ENCODE data around the gene OR51T1.
"Not testable (repeated sequence)": the region's sequence is repeated elsewhere in the genome, so short reads cannot be mapped to it uniquely, and the experiment has no call there.

Gene OR51T1, protein sequence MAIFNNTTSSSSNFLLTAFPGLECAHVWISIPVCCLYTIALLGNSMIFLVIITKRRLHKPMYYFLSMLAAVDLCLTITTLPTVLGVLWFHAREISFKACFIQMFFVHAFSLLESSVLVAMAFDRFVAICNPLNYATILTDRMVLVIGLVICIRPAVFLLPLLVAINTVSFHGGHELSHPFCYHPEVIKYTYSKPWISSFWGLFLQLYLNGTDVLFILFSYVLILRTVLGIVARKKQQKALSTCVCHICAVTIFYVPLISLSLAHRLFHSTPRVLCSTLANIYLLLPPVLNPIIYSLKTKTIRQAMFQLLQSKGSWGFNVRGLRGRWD

DNA sequence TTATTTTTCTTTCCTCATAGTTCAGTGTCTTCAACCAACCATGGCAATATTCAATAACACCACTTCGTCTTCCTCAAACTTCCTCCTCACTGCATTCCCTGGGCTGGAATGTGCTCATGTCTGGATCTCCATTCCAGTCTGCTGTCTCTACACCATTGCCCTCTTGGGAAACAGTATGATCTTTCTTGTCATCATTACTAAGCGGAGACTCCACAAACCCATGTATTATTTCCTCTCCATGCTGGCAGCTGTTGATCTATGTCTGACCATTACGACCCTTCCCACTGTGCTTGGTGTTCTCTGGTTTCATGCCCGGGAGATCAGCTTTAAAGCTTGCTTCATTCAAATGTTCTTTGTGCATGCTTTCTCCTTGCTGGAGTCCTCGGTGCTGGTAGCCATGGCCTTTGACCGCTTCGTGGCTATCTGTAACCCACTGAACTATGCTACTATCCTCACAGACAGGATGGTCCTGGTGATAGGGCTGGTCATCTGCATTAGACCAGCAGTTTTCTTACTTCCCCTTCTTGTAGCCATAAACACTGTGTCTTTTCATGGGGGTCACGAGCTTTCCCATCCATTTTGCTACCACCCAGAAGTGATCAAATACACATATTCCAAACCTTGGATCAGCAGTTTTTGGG, at the start of gene OR51T1:
Gene OR51T1, plus strand, starts transcription at position 41 of the 641 bp plus-strand sequence. Its CDS starts 0 bp downstream, at position 41.
- DNase-seq (ENCODE audit: low spot score) = no peak

DNA sequence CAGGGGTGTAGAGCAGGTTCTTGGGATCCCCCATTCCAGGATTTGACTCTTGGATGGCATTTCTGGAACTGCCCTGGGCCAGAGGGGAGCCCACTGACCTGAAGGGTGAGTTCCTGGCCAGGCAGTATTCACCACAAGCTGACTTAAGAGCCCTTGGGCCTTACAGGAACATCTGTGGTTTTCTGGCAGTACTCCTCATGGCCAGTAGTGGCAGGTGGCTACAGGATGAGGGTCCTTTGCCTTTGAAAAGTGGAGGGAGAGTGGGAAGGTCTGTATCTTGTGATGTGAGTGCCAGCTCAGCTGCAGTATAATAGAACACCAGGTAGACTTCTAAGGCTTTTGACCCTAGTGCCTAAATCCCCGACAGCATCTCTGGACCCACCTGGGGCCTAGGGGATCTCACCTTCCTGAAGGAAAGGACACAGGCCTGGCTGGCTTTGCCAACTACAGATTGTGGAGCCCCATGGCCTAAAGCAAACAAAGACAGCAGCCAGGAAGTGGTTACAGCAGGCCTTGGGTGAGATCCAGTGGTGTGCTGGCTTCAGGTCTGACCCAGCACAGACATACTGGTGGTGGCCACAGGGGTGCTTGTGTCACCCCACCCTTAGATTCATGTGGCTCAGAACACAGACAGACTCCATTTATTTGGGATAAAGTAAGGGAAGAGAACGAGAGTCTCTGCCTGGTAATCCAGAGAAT, 41.7 kb upstream of the OR51T1 start:
- no peak for DNase-seq (ENCODE audit: low spot score)

DNA sequence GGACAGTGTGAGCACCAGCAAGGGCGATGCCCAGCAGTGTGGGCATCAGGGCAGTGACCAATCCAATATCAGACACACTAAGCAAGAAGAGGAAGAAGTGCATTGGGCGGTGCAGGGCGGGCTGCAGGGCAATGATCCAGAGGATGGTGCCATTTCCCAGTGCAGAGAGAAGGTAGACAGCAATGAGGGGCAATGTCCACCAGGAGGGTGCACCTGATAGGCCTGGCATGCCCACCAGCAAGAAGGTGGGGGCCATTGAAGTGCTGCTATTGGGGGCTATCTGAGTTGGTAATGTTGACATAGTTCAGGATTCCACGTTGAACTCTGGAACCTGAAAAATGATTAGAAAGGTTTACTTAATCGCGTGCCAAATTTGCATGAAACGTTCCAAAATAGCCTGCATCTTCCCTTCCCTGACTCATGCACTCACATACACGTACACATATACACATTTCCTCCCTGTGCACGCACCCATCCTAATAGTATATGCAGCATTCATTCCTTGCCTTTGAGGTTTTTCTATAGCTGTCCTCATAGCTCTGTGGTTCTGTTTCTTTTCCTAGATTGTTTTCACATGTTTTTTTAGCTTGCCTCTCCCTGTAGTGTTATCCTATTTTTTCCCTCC, 32.7 kb upstream of the OR51T1 start, which contains the start of gene OR51S1:
Gene OR51S1, minus strand, starts transcription at position 301 of the 625 bp plus-strand sequence. Its CDS starts 0 bp downstream, at position 301.
- DNase-seq (ENCODE audit: low spot score) = no peak

DNA sequence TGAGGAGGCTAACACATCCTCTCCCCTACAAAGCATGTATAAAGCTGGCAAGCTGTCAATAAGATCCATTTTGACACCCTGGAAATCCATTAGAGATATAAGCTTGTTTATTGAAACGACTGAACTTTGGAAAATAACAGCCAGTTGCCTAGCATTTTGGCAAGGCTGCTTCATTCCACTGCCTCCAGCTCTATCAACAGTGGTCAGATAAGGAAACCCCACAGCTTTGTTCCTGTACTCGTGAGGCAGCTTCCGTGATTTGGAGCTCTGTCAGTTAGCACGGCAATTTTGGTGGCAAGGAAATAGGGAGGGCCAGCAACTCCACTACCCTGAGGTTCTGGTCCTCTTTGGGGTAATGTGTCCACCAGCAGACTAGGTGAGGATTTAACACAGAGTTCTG, 30.7 kb upstream of the OR51T1 start:
- DNase-seq (ENCODE audit: low spot score) = no peak

DNA sequence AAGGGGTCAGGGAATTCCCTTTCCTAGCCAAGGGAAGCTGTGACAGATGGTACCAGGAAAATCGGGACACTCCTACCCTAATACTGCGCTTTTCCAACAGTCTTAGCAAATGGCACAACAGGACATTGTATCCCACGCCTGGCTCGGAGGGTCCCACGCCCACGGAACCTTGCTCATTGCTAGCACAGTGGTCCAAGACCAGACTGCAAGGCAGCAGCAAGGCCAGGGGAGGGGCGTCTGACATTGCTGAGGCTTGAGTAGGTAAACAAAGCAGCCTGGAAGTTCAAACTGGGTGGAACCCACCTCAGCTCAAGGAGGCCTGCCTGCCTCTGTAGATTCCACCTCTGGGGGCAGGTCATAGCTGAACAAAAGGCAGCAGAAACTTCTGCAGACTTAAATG, 27.4 kb upstream of the OR51T1 start:
- not testable (repeated sequence) for DNase-seq (ENCODE audit: low spot score)

DNA sequence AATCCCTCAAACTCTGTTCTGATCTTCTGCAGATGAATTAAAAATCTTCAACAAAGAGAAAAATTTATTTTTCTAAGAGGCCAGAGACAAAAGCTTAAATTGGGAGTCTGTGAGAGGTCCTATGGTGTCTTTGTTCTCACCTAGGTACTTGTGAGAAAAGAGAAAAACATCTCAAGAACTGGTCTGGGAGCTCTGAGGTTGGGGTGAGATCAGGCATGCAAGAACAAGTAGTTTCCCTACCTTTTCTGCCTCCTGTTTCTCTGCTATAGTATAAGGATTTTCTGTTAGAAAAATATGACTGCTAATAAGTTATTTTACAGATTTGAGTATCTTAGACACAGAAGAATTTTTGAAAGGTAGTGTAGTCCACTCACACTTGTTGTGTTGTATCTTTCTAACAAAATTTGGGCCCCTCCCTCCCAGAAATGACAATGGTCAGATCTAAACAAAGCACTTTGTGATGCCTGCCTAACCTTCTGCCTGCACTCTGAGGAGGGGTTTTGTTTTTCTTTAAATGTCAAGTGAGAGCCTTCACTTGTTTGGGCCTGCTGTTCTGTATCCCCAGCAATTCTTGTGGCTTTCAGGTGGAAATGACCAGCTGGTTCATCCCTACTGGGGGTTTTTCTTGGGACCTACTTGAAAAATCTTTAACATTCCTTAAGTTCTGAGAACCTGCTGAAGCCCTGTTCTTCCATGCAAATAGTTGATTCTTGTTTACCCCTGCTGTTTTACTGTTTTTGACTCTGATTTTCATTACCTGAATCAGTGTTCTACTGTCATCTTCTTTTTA, 19.1 kb upstream of the OR51T1 start:
- no peak for DNase-seq (ENCODE audit: low spot score)

DNA sequence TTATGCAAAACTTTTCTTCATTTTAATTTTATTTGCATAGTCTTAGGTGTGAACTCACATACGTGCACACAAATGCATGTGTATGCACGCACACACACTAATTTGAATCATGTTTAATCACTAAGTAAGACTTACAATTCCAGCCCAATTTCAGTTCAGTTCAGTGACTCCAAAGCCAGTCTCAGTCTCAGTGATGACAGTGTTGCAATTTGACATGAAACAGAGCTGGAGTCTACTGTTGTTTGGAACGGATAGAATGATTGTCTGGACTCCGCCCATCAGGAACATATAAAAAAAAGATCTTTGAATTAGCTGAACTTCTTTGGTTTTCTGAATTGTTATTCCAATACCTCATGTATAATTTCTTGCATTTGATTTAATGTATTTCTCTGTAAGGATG, 17.8 kb upstream of the OR51T1 start:
- no peak for DNase-seq (ENCODE audit: low spot score)

DNA sequence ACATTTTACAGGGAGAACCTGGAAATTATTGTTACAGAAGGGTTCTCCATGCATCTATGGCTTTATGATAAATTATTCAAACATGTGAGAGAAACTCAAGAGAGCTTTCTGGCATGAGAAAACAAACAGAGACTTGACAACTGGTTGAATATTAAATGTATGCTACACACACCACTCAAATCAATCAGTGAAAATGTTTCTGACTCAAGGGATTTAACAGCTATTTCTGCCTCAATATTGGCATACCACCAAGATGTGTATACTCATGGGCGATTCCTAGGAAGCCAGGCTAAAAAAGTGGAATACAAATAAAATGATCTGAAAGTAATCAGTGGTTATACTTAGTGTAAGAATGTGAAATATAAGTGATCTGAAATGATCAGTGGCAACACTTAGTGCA, 15.8 kb upstream of the OR51T1 start:
- no peak for DNase-seq (ENCODE audit: low spot score)

DNA sequence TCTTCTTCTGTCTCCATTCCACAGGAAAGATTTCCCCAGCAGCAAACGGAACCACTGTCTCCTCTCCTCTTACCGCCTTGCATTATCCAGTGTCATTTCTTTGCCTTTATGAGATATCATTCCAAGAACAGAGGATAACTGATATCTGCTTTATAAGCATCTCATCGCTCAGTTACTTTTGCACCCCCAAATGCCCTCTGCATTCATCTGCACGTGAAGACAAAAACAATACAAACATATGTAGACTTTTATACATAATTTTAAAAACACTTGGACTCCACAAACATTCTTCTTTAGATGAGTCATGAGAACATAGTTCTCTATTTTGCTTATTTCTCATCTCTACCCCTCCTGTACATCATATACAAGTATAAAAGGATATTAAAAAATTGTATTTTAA, 512 bp upstream of the OR51T1 start:
- no peak for DNase-seq (ENCODE audit: low spot score)

DNA sequence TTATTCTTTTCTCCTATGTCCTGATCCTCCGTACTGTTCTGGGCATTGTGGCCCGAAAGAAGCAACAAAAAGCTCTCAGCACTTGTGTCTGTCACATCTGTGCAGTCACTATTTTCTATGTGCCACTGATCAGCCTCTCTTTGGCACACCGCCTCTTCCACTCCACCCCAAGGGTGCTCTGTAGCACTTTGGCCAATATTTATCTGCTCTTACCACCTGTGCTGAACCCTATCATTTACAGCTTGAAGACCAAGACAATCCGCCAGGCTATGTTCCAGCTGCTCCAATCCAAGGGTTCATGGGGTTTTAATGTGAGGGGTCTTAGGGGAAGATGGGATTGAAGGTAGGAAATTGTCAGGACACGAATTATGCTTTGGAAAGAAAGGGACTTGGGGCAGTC, 843 bp downstream of the OR51T1 start:
- no peak for DNase-seq (ENCODE audit: low spot score)

DNA sequence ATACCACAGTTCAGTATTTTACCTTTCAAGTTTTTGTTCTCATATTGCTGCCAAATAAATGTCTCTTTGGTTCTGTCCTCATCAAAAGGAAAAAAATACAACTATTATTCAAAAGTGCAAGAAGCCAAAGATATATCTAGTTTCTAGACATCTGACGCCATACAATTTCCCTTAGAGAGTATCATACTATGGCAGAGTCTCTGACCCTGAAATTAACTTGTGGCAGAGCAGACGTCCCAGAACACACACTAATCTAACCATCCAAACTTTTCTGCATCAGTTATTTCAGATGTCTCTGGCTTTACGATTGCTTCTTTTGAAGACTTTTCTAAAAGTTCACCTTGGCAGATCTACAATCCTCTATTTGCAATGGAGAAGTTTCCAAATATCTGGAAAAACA, 2.7 kb downstream of the OR51T1 start:
- no peak for DNase-seq (ENCODE audit: low spot score)

DNA sequence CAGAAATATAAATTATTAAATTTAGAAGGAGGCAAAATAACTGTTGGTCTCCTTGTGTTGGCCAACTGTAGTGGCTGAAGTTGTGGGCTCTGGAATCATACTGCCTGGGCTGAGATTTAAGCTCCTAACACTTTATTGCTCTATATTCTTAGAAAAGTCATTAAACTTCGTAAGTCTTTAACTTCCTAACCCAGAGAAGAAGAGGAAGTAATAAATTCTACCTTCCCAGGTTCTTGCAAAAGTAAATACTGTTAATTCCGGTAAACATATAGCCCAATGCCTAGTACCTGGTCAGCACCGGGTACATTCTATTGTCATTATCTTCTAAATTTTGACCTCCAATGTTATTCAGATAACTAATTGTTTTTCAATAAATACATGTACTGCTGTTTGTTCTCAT, 4.5 kb downstream of the OR51T1 start:
- no peak for DNase-seq (ENCODE audit: low spot score)

DNA sequence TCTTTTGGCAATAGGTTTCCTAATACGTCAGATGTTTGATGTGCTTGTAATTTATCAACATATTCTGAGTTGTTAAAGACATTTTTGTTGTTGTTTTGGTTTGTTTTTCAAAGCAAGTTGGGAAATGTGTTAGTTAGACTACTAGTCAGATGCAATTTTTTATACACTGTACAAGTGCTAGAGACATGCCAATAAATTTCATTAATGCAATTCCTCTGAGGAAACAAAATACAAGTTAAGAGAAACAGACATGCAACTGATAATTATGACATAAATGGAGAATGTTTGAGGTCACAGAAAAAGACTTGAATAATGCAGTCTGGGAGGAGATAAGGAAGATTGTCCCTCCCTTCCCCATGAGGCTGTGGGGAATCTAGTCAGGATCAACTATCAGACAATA, 5.9 kb downstream of the OR51T1 start:
- no peak for DNase-seq (ENCODE audit: low spot score)

DNA sequence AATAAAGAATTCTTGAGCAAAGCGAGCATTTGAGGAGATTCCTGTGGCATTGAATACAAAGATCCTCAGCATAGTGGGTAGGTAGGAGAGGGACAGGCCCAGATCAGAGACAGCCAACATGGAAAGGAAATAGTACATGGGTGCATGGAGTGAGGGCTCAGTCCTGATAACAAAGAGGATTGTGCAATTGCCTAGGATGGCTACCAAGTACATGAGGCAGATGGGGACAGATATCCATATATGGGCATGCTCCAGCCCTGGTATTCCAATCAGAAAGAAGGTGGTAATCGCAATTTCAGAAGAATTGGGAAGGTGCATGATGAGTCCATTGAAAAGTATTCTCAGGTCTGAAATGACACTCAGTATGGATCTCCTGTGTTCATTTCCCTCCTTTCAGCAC, 8.6 kb downstream of the OR51T1 start:
- no peak for DNase-seq (ENCODE audit: low spot score)

DNA sequence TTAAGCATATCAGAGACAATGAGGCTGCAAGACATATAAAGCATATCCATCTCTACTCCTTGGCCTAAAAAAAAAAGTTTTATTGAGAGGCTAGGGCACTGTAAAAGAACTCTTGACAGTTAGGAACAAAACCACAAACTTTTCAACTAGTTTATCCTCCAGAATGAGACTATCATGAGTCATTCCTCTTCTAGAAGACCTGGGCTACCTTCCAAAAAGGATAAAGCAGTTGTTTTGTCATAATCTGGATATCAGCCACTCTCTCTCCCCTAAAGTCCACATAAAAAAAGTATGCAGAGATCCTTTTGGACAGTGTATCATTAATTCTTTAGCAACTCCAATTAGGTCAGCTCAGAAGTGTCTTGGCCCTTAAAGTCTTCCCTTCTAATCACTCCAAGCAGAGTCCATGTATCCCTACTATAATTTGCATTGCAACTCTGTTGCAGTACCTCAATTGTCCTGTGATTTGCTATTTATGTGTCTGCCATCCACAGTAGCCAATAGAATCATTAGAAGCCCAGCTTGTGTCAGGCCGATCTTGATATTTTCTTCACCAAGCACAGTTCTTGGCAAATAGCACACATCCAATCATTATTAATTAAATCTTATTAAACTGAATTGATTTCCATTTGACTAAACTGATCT, 10.4 kb downstream of the OR51T1 start:
- DNase-seq (ENCODE audit: low spot score) = no peak

DNA sequence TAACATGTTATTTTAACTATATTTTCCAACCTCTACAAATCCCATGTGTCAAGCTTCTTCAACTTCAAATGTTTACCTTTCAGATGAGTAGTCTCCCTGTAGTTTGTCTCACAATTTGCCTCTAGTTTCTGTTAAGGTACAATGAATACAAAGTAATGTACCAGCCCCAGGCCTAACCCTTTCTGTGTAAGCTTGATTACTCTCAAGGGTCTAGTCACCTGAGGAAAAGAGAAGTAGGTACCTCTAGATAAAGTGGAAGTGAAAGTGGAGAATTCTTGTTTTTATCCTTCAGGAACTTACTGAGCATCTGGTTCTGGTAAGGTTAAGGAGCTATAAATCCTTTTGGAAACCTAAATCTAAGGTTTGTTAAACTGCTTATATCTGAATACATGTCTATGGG, 21.8 kb downstream of the OR51T1 start, which contains the start of gene OR51A7:
Gene OR51A7, plus strand, starts transcription at position 300 of the 400 bp plus-strand sequence. CDS start 3,587 bp downstream, outside the sequence.
- DNase-seq (ENCODE audit: low spot score) = no peak

DNA sequence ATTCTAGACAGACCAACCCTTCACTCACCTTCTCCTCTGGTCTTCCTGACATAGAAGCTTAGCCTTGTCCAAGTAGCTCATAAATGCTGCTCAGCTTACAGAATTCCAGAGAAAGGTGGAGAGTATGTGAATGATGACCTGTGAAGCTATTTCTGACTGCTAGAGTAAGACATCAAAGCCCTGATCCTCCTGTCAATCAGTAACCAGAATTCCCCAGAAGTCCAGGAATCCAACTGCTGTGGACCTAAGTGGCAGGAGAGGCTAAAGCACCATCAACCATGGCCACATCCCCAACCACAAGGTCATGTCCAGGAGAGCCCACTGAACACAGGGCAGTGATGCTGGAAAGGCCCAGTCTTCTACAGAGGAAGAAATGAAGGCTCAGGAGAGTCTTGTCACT, 34.9 kb downstream of the OR51T1 start:
- no peak for DNase-seq (ENCODE audit: low spot score)

DNA sequence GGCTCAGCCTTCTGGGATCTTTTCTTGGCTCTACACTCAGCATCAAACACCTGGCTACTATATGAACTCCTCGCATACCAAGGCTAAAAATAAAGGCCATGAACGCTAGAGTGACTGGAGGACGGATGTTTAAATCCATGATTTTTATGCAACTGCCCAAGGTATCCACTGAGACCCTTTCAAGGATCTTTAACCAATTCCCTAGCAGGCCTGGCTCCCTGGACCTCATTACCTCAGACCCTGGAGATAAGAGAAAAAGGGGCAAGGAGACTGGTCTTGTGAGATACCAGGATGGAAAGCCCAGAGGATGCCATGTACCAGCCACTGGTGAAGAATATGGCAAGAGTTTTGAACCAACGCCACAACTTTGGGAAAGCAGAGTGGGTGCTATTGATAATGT, 37.5 kb downstream of the OR51T1 start, which contains the start of gene OR51G2:
Gene OR51G2, minus strand, starts transcription at position 101 of the 400 bp plus-strand sequence. CDS start 3,687 bp downstream, outside the sequence.
- no peak for DNase-seq (ENCODE audit: low spot score)

DNA sequence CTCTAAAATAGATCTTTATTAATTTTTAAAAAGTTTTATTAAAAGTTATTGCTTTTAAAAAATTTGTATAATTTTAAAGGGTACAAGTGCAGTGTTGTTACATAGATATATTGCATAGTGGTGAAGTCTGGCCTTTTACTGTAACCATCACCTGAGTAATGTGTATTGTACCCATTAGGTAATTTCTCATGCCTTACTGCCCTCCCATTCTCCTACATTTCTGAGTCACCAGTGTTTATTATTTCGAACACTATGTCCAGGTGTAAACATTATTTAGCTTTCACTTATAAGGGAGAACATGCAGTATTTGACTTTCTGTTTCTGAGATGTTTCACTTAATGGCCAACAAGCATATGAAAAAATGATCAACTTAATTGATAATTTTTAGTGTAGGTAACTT, 40.1 kb downstream of the OR51T1 start:
- no peak for DNase-seq (ENCODE audit: low spot score)

DNA sequence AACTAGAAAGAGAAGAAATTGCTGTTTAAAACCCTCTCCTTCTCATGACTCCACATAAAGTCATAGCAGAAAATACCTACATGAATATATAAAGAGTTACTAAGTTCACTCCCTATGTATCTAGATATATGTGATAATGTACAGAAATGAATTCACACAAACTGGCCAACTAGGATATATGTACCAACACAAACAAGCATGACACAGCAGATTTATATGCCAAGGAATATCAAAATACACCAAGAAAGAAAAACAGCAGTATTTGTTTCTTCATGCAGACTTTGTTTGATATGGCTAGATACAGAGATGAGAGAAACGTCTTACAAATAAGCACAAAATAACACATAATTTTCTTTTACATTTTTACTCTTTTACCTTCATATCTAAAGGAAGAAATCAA, 40.6 kb downstream of the OR51T1 start:
- no peak for DNase-seq (ENCODE audit: low spot score)

DNA sequence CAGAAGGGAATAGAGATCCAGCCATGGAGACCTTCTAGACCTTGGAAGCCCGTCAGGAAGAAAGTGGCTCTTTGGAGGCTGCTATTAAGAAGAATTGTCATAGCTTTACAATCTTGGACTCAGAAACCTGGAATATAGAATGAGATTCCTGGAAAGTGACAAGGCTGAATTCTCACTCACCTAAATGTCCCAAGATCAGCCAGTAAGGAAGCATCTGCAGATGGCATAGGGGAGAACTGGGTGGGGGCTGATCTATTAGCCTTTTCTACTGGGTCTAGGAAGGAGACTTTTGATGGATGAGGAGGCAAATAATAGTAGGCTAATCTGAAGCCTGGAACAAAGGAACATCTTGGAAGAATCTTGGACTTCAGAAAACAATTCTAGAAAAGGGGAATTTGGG, 42.5 kb downstream of the OR51T1 start, which contains the start of gene OR51G1:
Gene OR51G1, minus strand, starts transcription at position 101 of the 400 bp plus-strand sequence. Its CDS starts 0 bp downstream, at position 101.
- no peak for DNase-seq (ENCODE audit: low spot score)
